ENCODE results near the gene PRDM1. TPM values are rescaled to one million over a fixed set of nuclear protein-coding genes. Genes with fewer than 3 reads are reported as not detected.

The PRDM1 gene
- total RNA-seq, 1 donor from 2014 or later = 10.5 TPM

DNA sequence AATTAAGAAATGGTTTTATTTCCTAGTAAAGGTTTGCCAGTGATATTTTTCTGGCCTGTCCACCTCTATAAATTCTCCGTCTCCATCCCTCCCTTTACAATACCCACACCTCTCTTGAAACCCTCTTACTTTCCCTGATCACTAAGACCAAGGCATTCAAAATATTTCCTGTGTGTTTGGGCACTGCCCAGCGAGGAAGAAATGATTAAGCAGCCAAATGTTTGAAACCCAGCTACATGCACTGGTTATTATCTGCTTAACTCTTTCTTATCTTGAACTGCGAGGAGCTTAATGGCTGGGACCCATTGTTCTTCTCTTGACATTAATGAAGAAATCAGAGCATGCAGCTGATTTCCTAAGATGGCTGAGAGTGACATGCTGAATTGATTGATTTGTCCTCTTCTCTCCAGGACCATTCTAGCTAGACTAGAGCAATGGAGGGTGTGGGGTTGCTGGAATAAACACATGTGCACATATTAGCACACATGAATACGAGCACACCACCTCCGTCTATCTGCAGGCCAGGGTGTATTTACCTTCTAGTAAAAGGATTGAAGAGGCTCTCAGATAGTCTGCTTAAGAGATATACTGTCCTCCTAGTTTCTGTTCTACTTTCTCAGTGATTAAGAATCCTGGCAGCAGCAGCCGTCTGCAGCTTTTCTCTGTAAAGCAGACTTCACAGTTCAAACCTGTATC lies 46.1 kb upstream of the PRDM1 start:
- H3K79me2 ChIP-seq (ENCODE audit: insufficient read depth, low read length) = no peaks in the 10 kb centered on the region
- Mint-ChIP-seq H3K4me1 (ENCODE audit: low read depth, unreplicated experiment) (no peaks in the 10 kb centered on the region), H3K9me3 (ENCODE audit: unreplicated experiment) (peaks cover 26% of the 10 kb centered on the region), H3K27ac (ENCODE audit: unreplicated experiment) (no peak overlapping the region), H3K4me3 (ENCODE audit: unreplicated experiment) (no peak overlapping the region), H3K27me3 (ENCODE audit: low read depth, unreplicated experiment) (no peaks in the 10 kb centered on the region), H3K36me3 (ENCODE audit: low read depth, unreplicated experiment) (no peaks in the 10 kb centered on the region)
- no peak for FAIRE-seq
- no peaks in the 10 kb centered on the region for H3K9me3 ChIP-seq (ENCODE audit: insufficient read depth, low read depth, low read length)
- TF ChIP-seq EZH2 (IDR thresholded peaks at IDR 0.05; ENCODE audit: insufficient read depth, low read length) = no peak
- TF ChIP-seq, protein P1, sequence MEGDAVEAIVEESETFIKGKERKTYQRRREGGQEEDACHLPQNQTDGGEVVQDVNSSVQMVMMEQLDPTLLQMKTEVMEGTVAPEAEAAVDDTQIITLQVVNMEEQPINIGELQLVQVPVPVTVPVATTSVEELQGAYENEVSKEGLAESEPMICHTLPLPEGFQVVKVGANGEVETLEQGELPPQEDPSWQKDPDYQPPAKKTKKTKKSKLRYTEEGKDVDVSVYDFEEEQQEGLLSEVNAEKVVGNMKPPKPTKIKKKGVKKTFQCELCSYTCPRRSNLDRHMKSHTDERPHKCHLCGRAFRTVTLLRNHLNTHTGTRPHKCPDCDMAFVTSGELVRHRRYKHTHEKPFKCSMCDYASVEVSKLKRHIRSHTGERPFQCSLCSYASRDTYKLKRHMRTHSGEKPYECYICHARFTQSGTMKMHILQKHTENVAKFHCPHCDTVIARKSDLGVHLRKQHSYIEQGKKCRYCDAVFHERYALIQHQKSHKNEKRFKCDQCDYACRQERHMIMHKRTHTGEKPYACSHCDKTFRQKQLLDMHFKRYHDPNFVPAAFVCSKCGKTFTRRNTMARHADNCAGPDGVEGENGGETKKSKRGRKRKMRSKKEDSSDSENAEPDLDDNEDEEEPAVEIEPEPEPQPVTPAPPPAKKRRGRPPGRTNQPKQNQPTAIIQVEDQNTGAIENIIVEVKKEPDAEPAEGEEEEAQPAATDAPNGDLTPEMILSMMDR (IDR thresholded peaks at IDR 0.05; ENCODE audit: insufficient read depth, low read depth, low read length) = no peak
- no peaks in the 10 kb centered on the region for H3K4me1 ChIP-seq (ENCODE audit: insufficient read depth, low read length)
- H3K27ac ChIP-seq (ENCODE audit: low read depth, low read length) = no peak overlapping the region
- no peaks in the 10 kb centered on the region for H3K27me3 ChIP-seq (ENCODE audit: insufficient read depth, low read length)
- H3K4me2 ChIP-seq (ENCODE audit: low read length) = no peak overlapping the region
- no peak overlapping the region for H2AFZ ChIP-seq (ENCODE audit: low read depth, low read length)
- no peak overlapping the region for H3K4me3 ChIP-seq (ENCODE audit: insufficient read depth, low read depth, low read length)
- H3K9ac ChIP-seq (ENCODE audit: low read length) = no peak overlapping the region
- no peaks in the 10 kb centered on the region for H4K20me1 ChIP-seq (ENCODE audit: insufficient read depth, low read length)
- no peaks in the 10 kb centered on the region for H3K36me3 ChIP-seq (ENCODE audit: insufficient read depth, low read length)
- no peak for DNase-seq (ENCODE audit: low read depth)

DNA sequence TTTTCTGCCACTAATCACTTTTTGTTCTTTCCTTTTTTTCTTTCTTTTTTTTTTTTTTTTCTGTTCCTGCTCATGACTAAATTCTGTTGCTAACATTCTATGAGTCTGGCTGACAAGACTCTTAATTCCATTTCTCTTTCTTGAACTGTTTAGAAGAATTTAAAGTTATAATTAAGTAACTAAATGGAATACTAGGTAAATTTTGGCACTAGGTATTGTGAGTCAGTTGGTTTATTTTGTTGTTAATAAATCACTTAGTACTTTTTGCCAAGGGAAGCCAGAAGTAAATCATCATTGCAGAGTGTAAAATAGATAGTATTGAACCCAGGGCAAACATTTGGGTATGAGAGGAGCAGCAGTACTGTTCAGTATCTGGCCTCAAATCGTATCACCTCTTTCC lies 42.0 kb upstream of the PRDM1 start:
- no peak overlapping the region for H3K27ac Mint-ChIP-seq (ENCODE audit: unreplicated experiment)
- H3K9me3 ChIP-seq (ENCODE audit: insufficient read depth, low read depth, low read length) = no peaks in the 10 kb centered on the region
- no peak overlapping the region for H3K27ac ChIP-seq (ENCODE audit: low read depth, low read length)
- H4K20me1 ChIP-seq (ENCODE audit: insufficient read depth, low read length) = no peaks in the 10 kb centered on the region
- no peaks in the 10 kb centered on the region for H3K4me1 ChIP-seq (ENCODE audit: insufficient read depth, low read length)
- no peaks in the 10 kb centered on the region for H3K79me2 ChIP-seq (ENCODE audit: insufficient read depth, low read length)
- FAIRE-seq = no peak
- no peak for DNase-seq (ENCODE audit: low read depth)
- no peaks in the 10 kb centered on the region for H3K36me3 Mint-ChIP-seq (ENCODE audit: low read depth, unreplicated experiment)
- peaks cover 7% of the 10 kb centered on the region for H3K27me3 Mint-ChIP-seq (ENCODE audit: low read depth, unreplicated experiment)
- H3K4me3 Mint-ChIP-seq (ENCODE audit: unreplicated experiment) = no peak overlapping the region
- H2AFZ ChIP-seq (ENCODE audit: low read depth, low read length) = no peak overlapping the region
- no peak overlapping the region for H3K4me3 ChIP-seq (ENCODE audit: insufficient read depth, low read depth, low read length)
- H3K9ac ChIP-seq (ENCODE audit: low read length) = no peak overlapping the region
- no peak overlapping the region for H3K4me2 ChIP-seq (ENCODE audit: low read length)
- no peaks in the 10 kb centered on the region for H3K27me3 ChIP-seq (ENCODE audit: insufficient read depth, low read length)
- H3K36me3 ChIP-seq (ENCODE audit: insufficient read depth, low read length) = no peaks in the 10 kb centered on the region
- H3K9me3 Mint-ChIP-seq (ENCODE audit: unreplicated experiment) = peaks cover 1% of the 10 kb centered on the region
- no peaks in the 10 kb centered on the region for H3K4me1 Mint-ChIP-seq (ENCODE audit: low read depth, unreplicated experiment)
- TF ChIP-seq, protein P1 (IDR thresholded peaks at IDR 0.05; ENCODE audit: insufficient read depth, low read depth, low read length) = no peak
- no peak for TF ChIP-seq EZH2 (IDR thresholded peaks at IDR 0.05; ENCODE audit: insufficient read depth, low read length)

DNA sequence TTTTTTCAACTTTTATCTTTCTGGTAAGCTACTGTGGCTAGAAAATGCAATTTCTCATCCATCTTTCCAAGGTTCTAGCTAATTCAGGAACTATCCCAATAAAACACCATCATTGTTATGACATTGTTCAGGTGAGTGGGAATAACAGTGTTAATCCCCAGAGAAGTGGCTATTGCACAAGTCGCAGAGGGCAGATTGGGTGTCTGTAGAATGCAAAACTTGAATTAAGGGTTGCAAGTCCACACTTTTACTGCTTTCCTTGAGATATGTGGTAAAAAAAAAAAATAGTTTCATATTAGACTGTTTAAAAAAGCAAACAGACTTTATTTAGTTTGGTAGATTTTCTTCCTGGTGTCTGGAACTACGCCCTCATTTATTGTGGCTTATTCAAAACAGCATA lies 41.1 kb upstream of the PRDM1 start:
- peaks cover 11% of the 10 kb centered on the region for H3K27me3 Mint-ChIP-seq (ENCODE audit: low read depth, unreplicated experiment)
- DNase-seq (ENCODE audit: low read depth) (no peak), FAIRE-seq (no peak)
- no peaks in the 10 kb centered on the region for H3K79me2 ChIP-seq (ENCODE audit: insufficient read depth, low read length)
- no peaks in the 10 kb centered on the region for H3K27me3 ChIP-seq (ENCODE audit: insufficient read depth, low read length)
- H3K27ac ChIP-seq (ENCODE audit: low read depth, low read length) = no peak overlapping the region
- H3K4me1 Mint-ChIP-seq (ENCODE audit: low read depth, unreplicated experiment) = no peaks in the 10 kb centered on the region
- H3K9me3 Mint-ChIP-seq (ENCODE audit: unreplicated experiment) = no peaks in the 10 kb centered on the region
- no peaks in the 10 kb centered on the region for H3K36me3 Mint-ChIP-seq (ENCODE audit: low read depth, unreplicated experiment)
- no peaks in the 10 kb centered on the region for H4K20me1 ChIP-seq (ENCODE audit: insufficient read depth, low read length)
- no peaks in the 10 kb centered on the region for H3K36me3 ChIP-seq (ENCODE audit: insufficient read depth, low read length)
- H3K27ac Mint-ChIP-seq (ENCODE audit: unreplicated experiment) = no peak overlapping the region
- H3K4me3 ChIP-seq (ENCODE audit: insufficient read depth, low read depth, low read length) = no peak overlapping the region
- no peaks in the 10 kb centered on the region for H3K9me3 ChIP-seq (ENCODE audit: insufficient read depth, low read depth, low read length)
- H2AFZ ChIP-seq (ENCODE audit: low read depth, low read length) = no peak overlapping the region
- no peak overlapping the region for H3K4me3 Mint-ChIP-seq (ENCODE audit: unreplicated experiment)
- H3K9ac ChIP-seq (ENCODE audit: low read length) = no peak overlapping the region
- H3K4me1 ChIP-seq (ENCODE audit: insufficient read depth, low read length) = no peaks in the 10 kb centered on the region
- no peak overlapping the region for H3K4me2 ChIP-seq (ENCODE audit: low read length)
- TF ChIP-seq, protein P1 (IDR thresholded peaks at IDR 0.05; ENCODE audit: insufficient read depth, low read depth, low read length) = no peak
- TF ChIP-seq EZH2 (IDR thresholded peaks at IDR 0.05; ENCODE audit: insufficient read depth, low read length) = no peak
